ENCODE measurements around the gene GPD1. TPM values are rescaled to one million over a fixed set of nuclear protein-coding genes. Genes with fewer than 3 reads are reported as not detected.

The GPD1 gene
- polyA plus RNA-seq, 4 donors, result 97.1 to 198 (median 157) TPM

DNA sequence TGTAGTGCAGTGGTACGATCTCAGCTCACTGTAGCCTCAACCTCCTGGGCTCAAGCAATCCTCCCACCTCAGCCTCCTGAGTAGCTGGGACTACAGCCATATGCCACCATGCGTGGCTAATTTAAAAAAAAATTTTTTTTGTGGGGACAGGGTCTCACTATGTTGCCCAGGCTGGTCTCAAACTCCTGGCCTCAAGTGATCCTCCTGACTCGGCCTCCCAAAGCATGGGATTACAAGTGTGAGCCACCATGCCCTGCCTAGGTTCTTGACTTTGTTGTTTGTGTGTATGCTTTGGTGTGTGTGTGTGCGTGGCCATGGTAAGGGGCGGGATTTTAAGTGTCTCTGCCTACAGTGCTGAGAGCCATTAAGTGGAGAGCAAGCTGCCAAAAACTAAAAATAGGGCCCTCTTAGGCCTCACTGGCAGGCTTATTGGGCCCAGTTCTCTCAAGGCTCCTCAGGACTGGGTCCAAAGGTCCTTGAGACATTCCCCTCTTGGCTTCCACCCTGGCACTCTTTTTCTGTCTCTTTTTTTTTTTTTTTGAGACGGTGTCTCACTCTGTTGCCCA lies 13.3 kb downstream of the GPD1 start:
- Histone ChIP-seq H3K27me3 (ENCODE audit: control insufficient read depth in 3 of 3, insufficient read depth in 3 of 3, low read length in 3 of 3) (no peaks in the 10 kb centered on the region), H3K36me3 (ENCODE audit: control insufficient read depth in 3 of 3, insufficient read depth in 2 of 3, low read depth in 1 of 3, low read length in 3 of 3) (peaks cover 0 to 60% (median 3%) of the 10 kb centered on the region in 3 donors), H3K4me3 (ENCODE audit: low read depth in 1 of 3, low read length in 3 of 3) (no peak overlapping the region), H3K27ac (ENCODE audit: low read depth in 1 of 3, low read length in 2 of 3) (no peak overlapping the region), H3K9me3 (ENCODE audit: control insufficient read depth in 2 of 2, insufficient read depth in 1 of 2, low read depth in 1 of 2, low read length in 1 of 2) (peaks cover 0 to 4% of the 10 kb centered on the region in 2 donors), H3K4me1 (ENCODE audit: control insufficient read depth in 3 of 3, insufficient read depth in 2 of 3, low read depth in 1 of 3, low read length in 2 of 3) (peaks cover 3 to 29% (median 6%) of the 10 kb centered on the region in 3 donors)
- FAIRE-seq (no peak), DNase-seq (peak in 1 of 2 donors; percentile 15)
- 65 to 73% (median 70%) methylated on average over 6 of the region's 6 CpGs for WGBS, 3 donors

GRCh38 chr12:50119387-50119786 lies 15.6 kb downstream of the GPD1 start:
- Histone ChIP-seq H3K36me3 (ENCODE audit: control insufficient read depth in 3 of 3, insufficient read depth in 2 of 3, low read depth in 1 of 3, low read length in 3 of 3) (peaks cover 3 to 65% (median 7%) of the 10 kb centered on the region in 3 donors), H3K4me1 (ENCODE audit: control insufficient read depth in 3 of 3, insufficient read depth in 2 of 3, low read depth in 1 of 3, low read length in 2 of 3) (peaks cover 3 to 17% (median 3%) of the 10 kb centered on the region in 3 donors), H3K9me3 (ENCODE audit: control insufficient read depth in 2 of 2, insufficient read depth in 1 of 2, low read depth in 1 of 2, low read length in 1 of 2) (peaks cover 0 to 4% of the 10 kb centered on the region in 2 donors), H3K4me3 (ENCODE audit: low read depth in 1 of 3, low read length in 3 of 3) (no peak overlapping the region), H3K27me3 (ENCODE audit: control insufficient read depth in 3 of 3, insufficient read depth in 3 of 3, low read length in 3 of 3) (no peaks in the 10 kb centered on the region), H3K27ac (ENCODE audit: low read depth in 1 of 3, low read length in 2 of 3) (no peak overlapping the region)
- DNase-seq (peak in 1 of 2 donors; percentile 40), FAIRE-seq (no peak)
- 86 to 97% (median 89%) methylated on average over 2 of the region's 2 CpGs for WGBS, 3 donors

DNA sequence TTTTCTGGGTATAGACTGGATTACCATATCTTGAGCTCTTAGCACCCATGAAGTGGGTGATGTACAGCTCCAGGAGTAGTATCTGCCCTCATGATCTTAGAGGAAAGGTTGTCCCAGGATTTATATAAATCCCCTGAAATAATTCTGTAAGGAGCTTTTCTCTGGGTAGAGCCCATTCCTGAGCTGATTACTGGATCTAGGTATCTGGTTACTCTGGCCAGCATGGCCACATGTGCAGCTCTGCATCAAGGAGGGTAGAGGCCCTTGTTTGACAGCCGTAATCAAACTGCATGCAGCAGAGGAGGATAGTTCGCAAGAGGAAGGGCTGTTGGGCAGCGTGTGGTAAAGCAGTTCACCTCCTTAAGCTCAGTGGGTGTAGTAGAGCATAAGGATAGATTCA lies 16.7 kb downstream of the GPD1 start:
- no peak for DNase-seq
- peaks cover 3 to 60% (median 7%) of the 10 kb centered on the region in 3 donors for H3K36me3 ChIP-seq (ENCODE audit: control insufficient read depth in 3 of 3, insufficient read depth in 2 of 3, low read depth in 1 of 3, low read length in 3 of 3)
- no peak overlapping the region for H3K4me3 ChIP-seq (ENCODE audit: low read depth in 1 of 3, low read length in 3 of 3)
- H3K9me3 ChIP-seq (ENCODE audit: control insufficient read depth in 2 of 2, insufficient read depth in 1 of 2, low read depth in 1 of 2, low read length in 1 of 2), result peaks cover 0 to 4% of the 10 kb centered on the region in 2 donors
- 77 to 88% (median 80%) methylated on average over 3 of the region's 3 CpGs for WGBS, 3 donors
- H3K27ac ChIP-seq (ENCODE audit: low read depth in 1 of 3, low read length in 2 of 3), result no peak overlapping the region
- H3K4me1 ChIP-seq (ENCODE audit: control insufficient read depth in 3 of 3, insufficient read depth in 2 of 3, low read depth in 1 of 3, low read length in 2 of 3), result peaks cover 3 to 17% (median 7%) of the 10 kb centered on the region in 3 donors
- FAIRE-seq, result no peak
- no peaks in the 10 kb centered on the region for H3K27me3 ChIP-seq (ENCODE audit: control insufficient read depth in 3 of 3, insufficient read depth in 3 of 3, low read length in 3 of 3)

- no peak for FAIRE-seq
- WGBS, 3 donors, result 29 to 65% (median 38%) methylated on average over 3 of the region's 3 CpGs
- Histone ChIP-seq H3K36me3 (ENCODE audit: control insufficient read depth in 3 of 3, insufficient read depth in 2 of 3, low read depth in 1 of 3, low read length in 3 of 3) (peaks cover 5 to 56% (median 7%) of the 10 kb centered on the region in 3 donors), H3K27me3 (ENCODE audit: control insufficient read depth in 3 of 3, insufficient read depth in 3 of 3, low read length in 3 of 3) (no peaks in the 10 kb centered on the region), H3K27ac (ENCODE audit: low read depth in 1 of 3, low read length in 2 of 3) (peak overlapping the region in 1 of 3 donors; percentile 38), H3K4me3 (ENCODE audit: low read depth in 1 of 3, low read length in 3 of 3) (no peak overlapping the region), H3K9me3 (ENCODE audit: control insufficient read depth in 2 of 2, insufficient read depth in 1 of 2, low read depth in 1 of 2, low read length in 1 of 2) (peaks cover 0 to 4% of the 10 kb centered on the region in 2 donors), H3K4me1 (ENCODE audit: control insufficient read depth in 3 of 3, insufficient read depth in 2 of 3, low read depth in 1 of 3, low read length in 2 of 3) (peaks cover 3 to 17% (median 7%) of the 10 kb centered on the region in 3 donors)
- DNase-seq, result peak in 1 of 2 donors; percentile 55
These were observed 17.1 kb downstream of the GPD1 start for GRCh38 chr12:50120953-50121352.

DNA sequence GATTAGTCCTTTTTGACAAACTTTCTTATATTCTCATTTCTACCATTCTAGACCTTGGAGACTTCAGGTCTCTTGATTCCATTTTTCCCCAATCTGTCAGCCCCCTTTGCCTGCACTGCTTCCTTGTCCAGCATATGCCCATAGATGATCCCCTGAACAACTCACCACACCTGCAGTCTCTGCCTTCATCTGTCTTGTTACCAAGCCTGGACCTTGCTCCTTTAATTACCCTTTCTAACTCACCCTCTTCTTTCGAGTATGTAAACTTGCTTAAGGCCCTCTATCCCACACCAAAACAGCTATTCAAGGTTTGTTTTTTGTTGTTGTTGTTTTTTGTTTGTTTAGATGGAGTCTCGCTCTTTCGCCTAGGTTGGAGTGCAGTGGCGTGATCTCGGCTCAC lies 17.8 kb downstream of the GPD1 start:
- H3K4me3 ChIP-seq (ENCODE audit: low read depth in 1 of 3, low read length in 3 of 3), result no peak overlapping the region
- no peak overlapping the region for H3K27ac ChIP-seq (ENCODE audit: low read depth in 1 of 3, low read length in 2 of 3)
- FAIRE-seq (no peak), DNase-seq (peak; percentile 63 to 74)
- no peaks in the 10 kb centered on the region for H3K27me3 ChIP-seq (ENCODE audit: control insufficient read depth in 3 of 3, insufficient read depth in 3 of 3, low read length in 3 of 3)
- H3K9me3 ChIP-seq (ENCODE audit: control insufficient read depth in 2 of 2, insufficient read depth in 1 of 2, low read depth in 1 of 2, low read length in 1 of 2), result peaks cover 0 to 4% of the 10 kb centered on the region in 2 donors
- peaks cover 5 to 51% (median 7%) of the 10 kb centered on the region in 3 donors for H3K36me3 ChIP-seq (ENCODE audit: control insufficient read depth in 3 of 3, insufficient read depth in 2 of 3, low read depth in 1 of 3, low read length in 3 of 3)
- H3K4me1 ChIP-seq (ENCODE audit: control insufficient read depth in 3 of 3, insufficient read depth in 2 of 3, low read depth in 1 of 3, low read length in 2 of 3), result peaks cover 3 to 17% (median 7%) of the 10 kb centered on the region in 3 donors
- 51 to 87% (median 54%) methylated on average over 5 of the region's 5 CpGs for WGBS, 3 donors

- Histone ChIP-seq H3K27ac (ENCODE audit: low read depth in 1 of 3, low read length in 2 of 3) (no peak overlapping the region), H3K36me3 (ENCODE audit: control insufficient read depth in 3 of 3, insufficient read depth in 2 of 3, low read depth in 1 of 3, low read length in 3 of 3) (peaks cover 5 to 49% (median 9%) of the 10 kb centered on the region in 3 donors), H3K27me3 (ENCODE audit: control insufficient read depth in 3 of 3, insufficient read depth in 3 of 3, low read length in 3 of 3) (no peaks in the 10 kb centered on the region), H3K9me3 (ENCODE audit: control insufficient read depth in 2 of 2, insufficient read depth in 1 of 2, low read depth in 1 of 2, low read length in 1 of 2) (peaks cover 0 to 4% of the 10 kb centered on the region in 2 donors), H3K4me3 (ENCODE audit: low read depth in 1 of 3, low read length in 3 of 3) (no peak overlapping the region), H3K4me1 (ENCODE audit: control insufficient read depth in 3 of 3, insufficient read depth in 2 of 3, low read depth in 1 of 3, low read length in 2 of 3) (peaks cover 3 to 15% (median 4%) of the 10 kb centered on the region in 3 donors)
- WGBS, 3 donors, result 64 to 78% (median 74%) methylated on average over 2 of the region's 2 CpGs
- DNase-seq (no peak), FAIRE-seq (no peak)
These were observed 19.4 kb downstream of the GPD1 start for GRCh38 chr12:50123203-50123602.

- Histone ChIP-seq H3K27me3 (ENCODE audit: control insufficient read depth in 3 of 3, insufficient read depth in 3 of 3, low read length in 3 of 3) (no peaks in the 10 kb centered on the region), H3K9me3 (ENCODE audit: control insufficient read depth in 2 of 2, insufficient read depth in 1 of 2, low read depth in 1 of 2, low read length in 1 of 2) (no peaks in the 10 kb centered on the region), H3K4me1 (ENCODE audit: control insufficient read depth in 3 of 3, insufficient read depth in 2 of 3, low read depth in 1 of 3, low read length in 2 of 3) (peaks cover 0 to 4% (median 0%) of the 10 kb centered on the region in 3 donors), H3K36me3 (ENCODE audit: control insufficient read depth in 3 of 3, insufficient read depth in 2 of 3, low read depth in 1 of 3, low read length in 3 of 3) (peaks cover 8 to 41% (median 11%) of the 10 kb centered on the region in 3 donors), H3K4me3 (ENCODE audit: low read depth in 1 of 3, low read length in 3 of 3) (no peak overlapping the region), H3K27ac (ENCODE audit: low read depth in 1 of 3, low read length in 2 of 3) (no peak overlapping the region)
- WGBS, 3 donors, result 72 to 83% (median 78%) methylated on average over 2 of the region's 2 CpGs
- FAIRE-seq (no peak), DNase-seq (no peak)
These were observed 23.7 kb downstream of the GPD1 start for GRCh38 chr12:50127546-50127945.

GRCh38 chr12:50129290-50129689 lies 25.5 kb downstream of the GPD1 start:
- 88 to 100% (median 90%) methylated on average over 4 of the region's 4 CpGs for WGBS, 3 donors
- no peak overlapping the region for H3K27ac ChIP-seq (ENCODE audit: low read depth in 1 of 3, low read length in 2 of 3)
- H3K36me3 ChIP-seq (ENCODE audit: control insufficient read depth in 3 of 3, insufficient read depth in 2 of 3, low read depth in 1 of 3, low read length in 3 of 3), result peaks cover 5 to 37% (median 14%) of the 10 kb centered on the region in 3 donors

More at GRCh38 chr12:50129290-50129689, 25.5 kb downstream of the GPD1 start:
- no peak for DNase-seq
- Histone ChIP-seq H3K27me3 (ENCODE audit: control insufficient read depth in 3 of 3, insufficient read depth in 3 of 3, low read length in 3 of 3) (no peaks in the 10 kb centered on the region), H3K4me1 (ENCODE audit: control insufficient read depth in 3 of 3, insufficient read depth in 2 of 3, low read depth in 1 of 3, low read length in 2 of 3) (peaks cover 0 to 4% (median 0%) of the 10 kb centered on the region in 3 donors), H3K4me3 (ENCODE audit: low read depth in 1 of 3, low read length in 3 of 3) (no peak overlapping the region), H3K9me3 (ENCODE audit: control insufficient read depth in 2 of 2, insufficient read depth in 1 of 2, low read depth in 1 of 2, low read length in 1 of 2) (no peaks in the 10 kb centered on the region)
- FAIRE-seq, result no peak
